H9 (cell line): ENCODE results near the gene OAS3. TPM values are rescaled to one million over a fixed set of nuclear protein-coding genes. Genes with fewer than 3 reads are reported as not detected.

Source experiments
- DNase-seq: peaks from one replicate; pipeline ENCODE4 v3.0.0-alpha.2; 2017
- H2AFZ ChIP-seq: one replicate; pipeline ENCODE4 v1.6.1; 2013; ENCODE audit warnings: mild to moderate bottlenecking, low read length, control low read depth, moderate library complexity
- H2AK5ac ChIP-seq: 2 replicates; pipeline ENCODE4 v1.6.1; 2013; ENCODE audit warnings: low read length, control low read depth, mixed read lengths; ENCODE audit not compliant: insufficient read length
- H2BK120ac ChIP-seq: one replicate; pipeline ENCODE4 v1.6.1; 2013; ENCODE audit warnings: low read depth, mild to moderate bottlenecking, low read length, control low read depth, inconsistent platforms; ENCODE audit not compliant: poor library complexity, severe bottlenecking
- H2BK12ac ChIP-seq: 2 replicates; pipeline ENCODE4 v1.6.1; 2013; ENCODE audit warnings: low read length, control low read depth, mixed read lengths, low read depth; ENCODE audit not compliant: insufficient read length
- H2BK15ac ChIP-seq: 2 replicates; pipeline ENCODE4 v1.6.1; 2013; ENCODE audit warnings: low read depth, low read length, control low read depth
- H2BK20ac ChIP-seq: one replicate; pipeline ENCODE4 v1.6.1; 2013; ENCODE audit warnings: low read depth, mild to moderate bottlenecking, low read length, control low read depth, inconsistent platforms; ENCODE audit not compliant: poor library complexity, severe bottlenecking
- H2BK5ac ChIP-seq: 2 replicates; pipeline ENCODE4 v1.6.1; 2013; ENCODE audit warnings: low read length, control low read depth, mixed read lengths; ENCODE audit not compliant: insufficient read length
- H3K14ac ChIP-seq: 2 replicates; pipeline ENCODE4 v1.6.1; 2013; ENCODE audit warnings: low read length, control low read depth; ENCODE audit not compliant: insufficient read depth
- H3K18ac ChIP-seq: 2 replicates; pipeline ENCODE4 v1.6.1; 2013; ENCODE audit warnings: low read depth, mild to moderate bottlenecking, mixed read lengths, low read length, control low read depth; ENCODE audit not compliant: insufficient read length
- H3K23ac ChIP-seq: 2 replicates; pipeline ENCODE4 v1.6.1; 2013; ENCODE audit warnings: low read length, control low read depth, mixed read lengths, low read depth; ENCODE audit not compliant: insufficient read length
- H3K23me2 ChIP-seq: 2 replicates; pipeline ENCODE4 v1.6.1; 2013; ENCODE audit warnings: low read depth, mild to moderate bottlenecking, mixed read lengths, low read length, control low read depth; ENCODE audit not compliant: insufficient read length, poor library complexity, severe bottlenecking
- H3K27ac ChIP-seq: 2 replicates; pipeline ENCODE4 v1.5.1; 2013; ENCODE audit warnings: low read length, control low read depth, mixed read lengths, low read depth; ENCODE audit not compliant: insufficient read length
- H3K27me3 ChIP-seq: 2 replicates; pipeline ENCODE4 v1.6.1; 2013; ENCODE audit warnings: low read length, control low read depth, inconsistent platforms; ENCODE audit not compliant: insufficient read depth
- H3K4ac ChIP-seq: 2 replicates; pipeline ENCODE4 v1.6.1; 2013; ENCODE audit warnings: low read depth, mild to moderate bottlenecking, control low read depth, inconsistent platforms, low read length, moderate library complexity
- H3K4me1 ChIP-seq: 2 replicates; pipeline ENCODE4 v1.6.1; 2013; ENCODE audit warnings: low read length, control low read depth, inconsistent platforms; ENCODE audit not compliant: insufficient read depth
- H3K4me2 ChIP-seq: 2 replicates; pipeline ENCODE4 v1.6.1; 2013; ENCODE audit warnings: low read length, control low read depth, mixed read lengths; ENCODE audit not compliant: insufficient read length, insufficient read depth
- H3K56ac ChIP-seq: 2 replicates; pipeline ENCODE4 v1.6.1; 2013; ENCODE audit warnings: low read depth, mild to moderate bottlenecking, mixed read lengths, low read length, control low read depth; ENCODE audit not compliant: insufficient read length
- H3K79me1 ChIP-seq: 2 replicates; pipeline ENCODE4 v1.6.1; 2013; ENCODE audit warnings: low read depth, mild to moderate bottlenecking, moderate library complexity, low read length, control low read depth, inconsistent platforms; ENCODE audit not compliant: insufficient read depth, poor library complexity, severe bottlenecking
- H3K79me2 ChIP-seq: 2 replicates; pipeline ENCODE4 v1.6.1; 2013; ENCODE audit warnings: low read length, control low read depth, inconsistent platforms; ENCODE audit not compliant: insufficient read depth
- H3K9ac ChIP-seq: 2 replicates; pipeline ENCODE4 v1.6.1; 2013; ENCODE audit warnings: low read length, control low read depth, mixed read lengths; ENCODE audit not compliant: insufficient read length; ENCODE audit errors: extremely low read depth
- H3K9me3 ChIP-seq: one replicate; pipeline ENCODE4 v1.6.1; 2013; ENCODE audit warnings: low read depth, low read length, inconsistent platforms; ENCODE audit not compliant: control insufficient read depth
- H3T11ph ChIP-seq: one replicate; pipeline ENCODE4 v1.6.1; 2013; ENCODE audit warnings: mild to moderate bottlenecking, low read length, control low read depth, inconsistent platforms
- H4K20me1 ChIP-seq: one replicate; pipeline ENCODE4 v1.6.1; 2013; ENCODE audit not compliant: control insufficient read depth, insufficient read length, insufficient read depth
- H4K5ac ChIP-seq: 2 replicates; pipeline ENCODE4 v1.6.1; 2013; ENCODE audit warnings: low read depth, mild to moderate bottlenecking, mixed read lengths, low read length, control low read depth; ENCODE audit not compliant: insufficient read length
- H4K8ac ChIP-seq: replicated peaks from 2 replicates; pipeline ENCODE4 v1.6.1; 2013; ENCODE audit warnings: low read length, control low read depth, mixed read lengths, low read depth; ENCODE audit not compliant: insufficient read length
- H4K91ac ChIP-seq: 2 replicates; pipeline ENCODE4 v1.6.1; 2013; ENCODE audit warnings: low read depth, mild to moderate bottlenecking, moderate library complexity, mixed read lengths, low read length, control low read depth; ENCODE audit not compliant: insufficient read length
- H3K27ac Mint-ChIP-seq, 3 experiments: 2 replicates in 2 of 3; 3 replicates in 1 of 3; pipeline ENCODE4 v1.8.0; 2020 to 2021; ENCODE audit warnings: mixed read lengths in 3 of 3, mild to moderate bottlenecking in 1 of 3, moderate library complexity in 1 of 3
- H3K27me3 Mint-ChIP-seq: 2 replicates; pipeline ENCODE4 v1.8.0; 2021; ENCODE audit warnings: low read depth, mild to moderate bottlenecking, moderate library complexity, mixed read lengths
- H3K36me3 Mint-ChIP-seq, 3 experiments: 2 replicates in 2 of 3; 3 replicates in 1 of 3; pipeline ENCODE4 v1.8.0; 2020 to 2021; ENCODE audit warnings: low read depth in 3 of 3, mixed read lengths in 3 of 3; ENCODE audit not compliant: insufficient read depth in 1 of 3
- H3K4me1 Mint-ChIP-seq, 2 experiments: 2 replicates each; pipeline ENCODE4 v1.8.0; 2020; ENCODE audit warnings: mixed read lengths in 2 of 2
- H3K4me3 Mint-ChIP-seq, 2 experiments: 2 replicates in 1 of 2; 3 replicates in 1 of 2; pipeline ENCODE4 v1.8.0; 2020 to 2021; ENCODE audit warnings: mild to moderate bottlenecking in 2 of 2, mixed read lengths in 2 of 2, moderate library complexity in 1 of 2
- H3K9me3 Mint-ChIP-seq, 2 experiments: 2 replicates in 1 of 2; 3 replicates in 1 of 2; pipeline ENCODE4 v1.8.0; 2020; ENCODE audit warnings: mild to moderate bottlenecking in 2 of 2, mixed read lengths in 2 of 2, moderate library complexity in 1 of 2
- WGBS: extraction: QIAGEN DNeasy Blood & Tissue Kit; methylation state at CpG from one replicate; pipeline ENCODE4 v1.1.7; 2013; ENCODE audit warnings: missing lambda C conversion rate, low lambda C conversion rate, mixed read lengths; ENCODE audit not compliant: insufficient read length; ENCODE audit errors: extremely low coverage; 5-methylcytosine and 5-hydroxymethylcytosine counted together
- total RNA-seq: library from RNA; stranded (reverse); gene quantifications from 2 replicates; pipeline ENCODE4 v1.2.1, GENCODE V29; 2021
- TF ChIP-seq, protein P1 (sequence below): fragments of 200-600 bp; sonication (generic); conservative IDR thresholded peaks from 3 replicates; pipeline ENCODE4 v1.8.0; 2021; ENCODE audit warnings: antibody characterized with exemption, mild to moderate bottlenecking

The OAS3 gene
- total RNA-seq, 1 experiment from 2014 or later = 0.81 TPM

- no peak for DNase-seq
- Histone ChIP-seq H3K56ac (no peak overlapping the region), H3T11ph (no peak overlapping the region), H3K79me2 (no peaks in the 10 kb centered on the region), H3K79me1 (no peaks in the 10 kb centered on the region), H3K14ac (no peak overlapping the region), H2BK12ac (no peak overlapping the region), H3K4ac (no peak overlapping the region), H3K27me3 (no peaks in the 10 kb centered on the region), H4K5ac (no peak overlapping the region), H3K9ac (no peak overlapping the region), H2BK120ac (no peak overlapping the region), H2AFZ (no peak overlapping the region), H2BK5ac (no peak overlapping the region), H3K18ac (no peak overlapping the region), H2BK20ac (no peak overlapping the region), H3K4me1 (no peaks in the 10 kb centered on the region), H2AK5ac (no peak overlapping the region), H3K23ac (no peak overlapping the region), H4K8ac (no peak overlapping the region), H3K23me2 (no peaks in the 10 kb centered on the region), H4K20me1 (no peaks in the 10 kb centered on the region), H3K27ac (no peak overlapping the region), H4K91ac (no peak overlapping the region), H3K9me3 (no peaks in the 10 kb centered on the region), H2BK15ac (no peak overlapping the region), H3K4me2 (no peak overlapping the region)
- no CpG with 5 or more reads among the region's 6 CpGs for WGBS
- peaks cover 8 to 16% of the 10 kb centered on the region in 2 experiments for H3K9me3 Mint-ChIP-seq
- H3K4me3 Mint-ChIP-seq = no peak overlapping the region
- peaks cover 58% of the 10 kb centered on the region for H3K27me3 Mint-ChIP-seq
- no peak overlapping the region for H3K27ac Mint-ChIP-seq
- no peaks in the 10 kb centered on the region; a peak in 1 of 7 replicates for H3K36me3 Mint-ChIP-seq
- TF ChIP-seq, protein P1, sequence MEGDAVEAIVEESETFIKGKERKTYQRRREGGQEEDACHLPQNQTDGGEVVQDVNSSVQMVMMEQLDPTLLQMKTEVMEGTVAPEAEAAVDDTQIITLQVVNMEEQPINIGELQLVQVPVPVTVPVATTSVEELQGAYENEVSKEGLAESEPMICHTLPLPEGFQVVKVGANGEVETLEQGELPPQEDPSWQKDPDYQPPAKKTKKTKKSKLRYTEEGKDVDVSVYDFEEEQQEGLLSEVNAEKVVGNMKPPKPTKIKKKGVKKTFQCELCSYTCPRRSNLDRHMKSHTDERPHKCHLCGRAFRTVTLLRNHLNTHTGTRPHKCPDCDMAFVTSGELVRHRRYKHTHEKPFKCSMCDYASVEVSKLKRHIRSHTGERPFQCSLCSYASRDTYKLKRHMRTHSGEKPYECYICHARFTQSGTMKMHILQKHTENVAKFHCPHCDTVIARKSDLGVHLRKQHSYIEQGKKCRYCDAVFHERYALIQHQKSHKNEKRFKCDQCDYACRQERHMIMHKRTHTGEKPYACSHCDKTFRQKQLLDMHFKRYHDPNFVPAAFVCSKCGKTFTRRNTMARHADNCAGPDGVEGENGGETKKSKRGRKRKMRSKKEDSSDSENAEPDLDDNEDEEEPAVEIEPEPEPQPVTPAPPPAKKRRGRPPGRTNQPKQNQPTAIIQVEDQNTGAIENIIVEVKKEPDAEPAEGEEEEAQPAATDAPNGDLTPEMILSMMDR = no peak
- no peaks in the 10 kb centered on the region for H3K4me1 Mint-ChIP-seq
Observed at GRCh38 chr12:112919121-112919520, 19.2 kb upstream of the OAS3 start.
